GM12878 (cell line): ENCODE results near the gene MAFF. TPM values are rescaled to one million over a fixed set of nuclear protein-coding genes. Genes with fewer than 3 reads are reported as not detected.

Source experiments
- ATAC-seq: fragments of 200-7000 bp; cut with Tn5 transposase; 3 replicates; pipeline ENCODE4 v1.9.1; 2020; ENCODE audit warnings: mild to moderate bottlenecking, moderate library complexity
- BruUV-seq: library from RNA; stranded (reverse); fragments of 400-500 nt; replicated peaks from 2 replicates; lab custom pipeline; 2021; lab: Mats Ljungman, UMichigan
- CTCF ChIA-PET: fragments of 300-600 bp; sonication (Branson Sonifier 250); formaldehyde crosslinking; extraction: SDS; loops from one replicate; lab custom pipeline; 2021; ENCODE audit warnings: inconsistent platforms; lab: Yijun Ruan, JAX
- POLR2A ChIA-PET: fragments of 350-600 bp; formaldehyde crosslinking; extraction: SDS; loops from one replicate; lab custom pipeline; 2021; ENCODE audit warnings: inconsistent platforms; lab: Charles Lee
- RAD21 ChIA-PET: fragments of 300-600 bp; sonication (Branson Sonifier 250); formaldehyde crosslinking; loops from one replicate; lab custom pipeline; 2023; ENCODE audit warnings: antibody characterized with exemption; ENCODE audit not compliant: unreplicated experiment; lab: Charles Lee
- SMC1A ChIA-PET: fragments of 300-600 bp; sonication (Branson Sonifier 250); formaldehyde crosslinking; loops from one replicate; lab custom pipeline; 2023; ENCODE audit not compliant: unreplicated experiment, uncharacterized antibody; lab: Charles Lee
- DNase-seq: peaks from one replicate; pipeline ENCODE4 v3.0.0-alpha.2; 2011; ENCODE audit warnings: low read depth, low spot score
- FAIRE-seq: peaks from 3 replicates; lab custom pipeline; 2011; peaks lifted over from hg19 to GRCh38; lab: Jason Lieb, UNC
- H2AFZ ChIP-seq: 2 replicates; pipeline ENCODE4 v1.6.0; 2011; ENCODE audit warnings: low read depth, low read length, control low read depth; ENCODE audit not compliant: control insufficient read depth
- H3K27ac ChIP-seq: 2 replicates; pipeline ENCODE4 v1.5.1; 2011; ENCODE audit warnings: control low read depth; ENCODE audit not compliant: control insufficient read depth, insufficient read depth
- H3K27me3 ChIP-seq, 2 experiments: replicated peaks in 1 of 2; 2 replicates each; pipeline versions ENCODE4 v1.6.0 to v1.6.1; 2011; ENCODE audit warnings: low read length in 1 of 2; ENCODE audit not compliant: control insufficient read depth in 2 of 2, insufficient read depth in 2 of 2
- H3K36me3 ChIP-seq, 2 experiments: 2 replicates each; pipeline ENCODE4 v1.5.1; 2011; ENCODE audit warnings: low read length in 1 of 2; ENCODE audit not compliant: control insufficient read depth in 2 of 2, insufficient read depth in 2 of 2
- H3K4me1 ChIP-seq: 2 replicates; pipeline ENCODE4 v1.6.1; 2011; ENCODE audit warnings: mild to moderate bottlenecking, low read length, moderate library complexity, mixed read lengths; ENCODE audit not compliant: control insufficient read depth, insufficient read depth
- H3K4me2 ChIP-seq: 2 replicates; pipeline ENCODE4 v1.6.0; 2011; ENCODE audit warnings: control low read depth; ENCODE audit not compliant: control insufficient read depth, insufficient read depth
- H3K4me3 ChIP-seq: fragments of 200-600 bp; sonication (generic); 2 replicates; pipeline ENCODE4 v1.5.1; 2016
- H3K79me2 ChIP-seq: 2 replicates; pipeline ENCODE4 v1.6.0; 2011; ENCODE audit warnings: low read length; ENCODE audit not compliant: control insufficient read depth, insufficient read depth
- H3K9ac ChIP-seq: 2 replicates; pipeline ENCODE4 v1.8.0; 2011; ENCODE audit warnings: low read length, control low read depth, mixed read lengths; ENCODE audit not compliant: control insufficient read depth, insufficient read depth
- H3K9me3 ChIP-seq: replicated peaks from 3 replicates; pipeline ENCODE4 v1.5.1; 2011; ENCODE audit warnings: mild to moderate bottlenecking, low read length; ENCODE audit not compliant: control insufficient read depth, insufficient read depth
- H4K20me1 ChIP-seq: 2 replicates; pipeline ENCODE4 v1.6.0; 2011; ENCODE audit not compliant: control insufficient read depth, insufficient read depth
- CEBPB ChIP-seq, 2 experiments: fragments of 150-350 bp in 1 of 2; IDR thresholded peaks; 2 replicates each; pipeline ENCODE4 v1.6.1; 2012 to 2014; ENCODE audit warnings: low read depth in 2 of 2, low read length in 2 of 2, borderline replicate concordance in 1 of 2, inconsistent platforms in 1 of 2
- CEBPZ ChIP-seq: fragments of 150-350 bp; IDR thresholded peaks from 2 replicates; pipeline ENCODE4 v1.6.1; 2016; ENCODE audit warnings: low read depth, low read length
- CREM ChIP-seq: IDR thresholded peaks from 2 replicates; pipeline ENCODE4 v1.6.1; 2014; ENCODE audit warnings: antibody characterized with exemption, low read depth
- FOXK2 ChIP-seq: fragments of 450-650 bp; IDR thresholded peaks from 2 replicates; pipeline ENCODE4 v1.6.1; 2017; ENCODE audit warnings: mild to moderate bottlenecking, moderate library complexity
- SMAD1 ChIP-seq: fragments of 450-650 bp; IDR thresholded peaks from 2 replicates; pipeline ENCODE4 v1.6.1; 2018; ENCODE audit warnings: mild to moderate bottlenecking, low read depth; ENCODE audit not compliant: partially characterized antibody
- SMARCA5 ChIP-seq: fragments of 450-650 bp; IDR thresholded peaks from 2 replicates; pipeline ENCODE4 v1.6.1; 2017; ENCODE audit warnings: mild to moderate bottlenecking
- STAT3 ChIP-seq: IDR thresholded peaks from 2 replicates; pipeline ENCODE4 v1.6.1; 2011; ENCODE audit warnings: low read depth, low read length, improper control_type of control experiment
- WGBS: methylation state at CpG from one replicate; pipeline ENCODE4 v1.1.6; 2016; ENCODE audit warnings: low lambda C conversion rate; ENCODE audit not compliant: insufficient replicate concordance, insufficient coverage; ENCODE audit errors: missing lambda C conversion rate; 5-methylcytosine and 5-hydroxymethylcytosine counted together
- in situ Hi-C: fragments of 300-500 bp; cut with MboI; formaldehyde crosslinking; loops from 9 replicates; pipeline ENCODE4 v1.14.3; 2018; ENCODE audit warnings: mixed read lengths
- intact Hi-C: fragments of 100-400 bp; cut with micrococcal nuclease; formaldehyde crosslinking; loops from one replicate; pipeline ENCODE4 v1.14.2; 2022; ENCODE audit not compliant: unreplicated experiment
- polyA plus RNA-seq, 11 experiments: library from polyadenylated mRNA; depleted of rRNA in 4 of 11; unstranded in 6 of 11; stranded (reverse) in 5 of 11; fragments of >200 nt; fragmentation: Nextera tagmentation in 4 of 11; fragmentation: Illumina TruSeq in 1 of 11; extraction: Ambion mirVana in 4 of 11; extraction: Trizol in 1 of 11; gene quantifications; 1 replicate in 1 of 11; 2 replicates in 10 of 11; pipeline versions ENCODE4 v1.2.1 to v1.2.3, GENCODE V29; 2011 to 2016; ENCODE audit warnings: inconsistent platforms in 2 of 11, missing spikeins in 2 of 11, low read depth in 1 of 11
- total RNA-seq, 4 experiments: library from RNA; depleted of rRNA in 3 of 4; stranded (reverse); fragments of >200 nt in 3 of 4; fragmentation: Illumina TruSeq in 1 of 4; extraction: Trizol in 1 of 4; gene quantifications; 2 replicates each; pipeline versions ENCODE4 v1.2.1 to v1.2.3, GENCODE V29; 2013 to 2021
- TF ChIP-seq, protein P1 (sequence below): fragments of 450-650 bp; IDR thresholded peaks from 2 replicates; pipeline ENCODE4 v1.6.1; 2017; ENCODE audit warnings: low read depth, mild to moderate bottlenecking, moderate library complexity

Gene MAFF
- total and polyA plus RNA-seq, 10 of the 15 experiments (the other 5 are each of a cell fraction or from before 2014, with no cell fraction given), result 0.22 to 2.3 (median 0.81) TPM; not detected in 1

GRCh38 chr22:38205261-38206128, 3.7 kb downstream of the MAFF start:
- TF ChIP-seq SMARCA5 (0 out of 2 replicates have a peak, but pooled peaks have one; percentile 14), SMAD1 (no peak)
- no peak overlapping the region for H3K4me3 ChIP-seq
- H3K4me2 ChIP-seq, result no peak overlapping the region
- no peaks in the 10 kb centered on the region for H3K9me3 ChIP-seq
- H3K27me3 ChIP-seq, result no peaks in the 10 kb centered on the region
- ATAC-seq, result no peak
- ChIA-PET SMC1A (interaction anchor here (0.9 to 3.5 kb wide), 5 partner anchors 8 to 106 kb away, joined by 3 to 20 read pairs (median 3); no protein-coding TSS in a partner anchor), CTCF (interaction anchor here (0.6 to 3.9 kb wide), 5 partner anchors 9 to 169 kb away, joined by 3 to 23 read pairs (median 3); no protein-coding TSS in a partner anchor), RAD21 (interaction anchor here (1.7 kb wide), 1 partner anchor 10 kb away, joined by 4 read pairs; no protein-coding TSS in a partner anchor), POLR2A (interaction anchor here (2.1 to 5.4 kb wide), 2 partner anchors 9 to 26 kb away, joined by 10 to 69 read pairs; partner anchors contain the start of gene PLA2G6)
- intact Hi-C loops (loop anchor here (2.0 kb wide), 1 partner anchor 55 kb away; no protein-coding TSS in a partner anchor), in situ Hi-C loops (no loop called here)
- H2AFZ ChIP-seq, result no peak overlapping the region
- H3K4me1 ChIP-seq, result peaks cover 42% of the 10 kb centered on the region
- no TSS peak for BruUV-seq
- no peak for FAIRE-seq
- WGBS, result 90% methylated on average over 15 of the region's 15 CpGs
- no peaks in the 10 kb centered on the region for H4K20me1 ChIP-seq
- H3K79me2 ChIP-seq, result peaks cover 2% of the 10 kb centered on the region
- H3K36me3 ChIP-seq, result no peaks in the 10 kb centered on the region
- DNase-seq, result no peak
- H3K9ac ChIP-seq, result no peak overlapping the region
- no peak overlapping the region for H3K27ac ChIP-seq

DNA sequence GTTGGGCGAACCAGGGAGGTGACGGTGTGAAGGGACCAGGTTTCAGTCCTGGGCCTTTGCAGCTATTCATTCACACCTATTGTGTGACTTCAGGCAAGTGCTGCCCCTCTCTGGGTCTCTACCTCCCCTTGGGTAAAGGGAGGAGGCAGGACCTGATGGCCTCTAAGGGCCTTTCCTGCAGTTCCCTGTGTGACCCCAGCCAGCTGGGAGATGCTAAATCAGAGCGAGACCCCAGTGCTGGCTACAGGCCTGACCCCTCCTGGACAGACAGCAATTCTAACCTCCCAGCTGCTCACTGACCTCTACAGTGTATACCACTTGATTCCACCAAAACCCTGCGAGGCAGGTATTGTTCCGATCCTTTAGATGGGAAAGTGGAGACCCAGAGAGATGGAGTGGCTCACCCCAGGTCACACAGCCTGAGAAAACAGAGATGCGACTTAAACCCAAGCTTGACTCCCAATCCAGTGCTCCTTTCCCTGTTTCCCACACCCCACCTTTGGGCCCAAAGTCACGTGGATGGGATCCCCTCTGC, 6.2 kb downstream of the MAFF start:
- Histone ChIP-seq H2AFZ (no peak overlapping the region), H3K27ac (no peak overlapping the region), H3K9ac (no peak overlapping the region), H3K36me3 (no peaks in the 10 kb centered on the region), H3K79me2 (no peaks in the 10 kb centered on the region), H4K20me1 (no peaks in the 10 kb centered on the region), H3K27me3 (no peaks in the 10 kb centered on the region), H3K4me2 (no peak overlapping the region), H3K9me3 (no peaks in the 10 kb centered on the region), H3K4me1 (peaks cover 38% of the 10 kb centered on the region), H3K4me3 (no peak overlapping the region)
- DNase-seq (no peak), FAIRE-seq (no peak), ATAC-seq (no peak)
- intact Hi-C loops, result no loop called here
- 82% methylated on average over 7 of the region's 7 CpGs for WGBS
- ChIA-PET POLR2A (interaction anchor here (0.6 to 2.0 kb wide), 2 partner anchors 26 to 94 kb away, joined by 4 to 6 read pairs; partner anchors contain the start of gene PLA2G6), SMC1A (interaction anchor here (1.0 to 2.4 kb wide), 2 partner anchors 31 to 92 kb away, joined by 3 to 9 read pairs; no protein-coding TSS in a partner anchor), CTCF (interaction anchor here (1.1 to 1.2 kb wide), 3 partner anchors 16 to 26 kb away, joined by 3 to 6 read pairs (median 3); partner anchors contain the start of gene PLA2G6), RAD21 (interaction anchor here (1.1 kb wide), 1 partner anchor 26 kb away, joined by 4 read pairs; the partner anchor contains the start of gene PLA2G6)
- no TSS peak for BruUV-seq
- in situ Hi-C loops, result no loop called here
- TF ChIP-seq CEBPB (IDR thresholded peaks at IDR 0.05; ENCODE audit: borderline replicate concordance in 1 of 2, low read depth in 2 of 2, low read length in 2 of 2) (no peak), FOXK2 (no peak), CREM (no peak), CEBPZ (no peak), STAT3 (no peak)
- TF ChIP-seq, protein P1, sequence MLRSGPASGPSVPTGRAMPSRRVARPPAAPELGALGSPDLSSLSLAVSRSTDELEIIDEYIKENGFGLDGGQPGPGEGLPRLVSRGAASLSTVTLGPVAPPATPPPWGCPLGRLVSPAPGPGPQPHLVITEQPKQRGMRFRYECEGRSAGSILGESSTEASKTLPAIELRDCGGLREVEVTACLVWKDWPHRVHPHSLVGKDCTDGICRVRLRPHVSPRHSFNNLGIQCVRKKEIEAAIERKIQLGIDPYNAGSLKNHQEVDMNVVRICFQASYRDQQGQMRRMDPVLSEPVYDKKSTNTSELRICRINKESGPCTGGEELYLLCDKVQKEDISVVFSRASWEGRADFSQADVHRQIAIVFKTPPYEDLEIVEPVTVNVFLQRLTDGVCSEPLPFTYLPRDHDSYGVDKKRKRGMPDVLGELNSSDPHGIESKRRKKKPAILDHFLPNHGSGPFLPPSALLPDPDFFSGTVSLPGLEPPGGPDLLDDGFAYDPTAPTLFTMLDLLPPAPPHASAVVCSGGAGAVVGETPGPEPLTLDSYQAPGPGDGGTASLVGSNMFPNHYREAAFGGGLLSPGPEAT, result no peak
